ENCODE measurements around the gene CSF3. TPM values are rescaled to one million over a fixed set of nuclear protein-coding genes. Genes with fewer than 3 reads are reported as not detected.

Gene CSF3
- total RNA-seq, 1 donor from 2014 or later, result not detected

- no peak overlapping the region for H3K27ac Mint-ChIP-seq (ENCODE audit: unreplicated experiment)
- Histone ChIP-seq H3K27ac (ENCODE audit: low read depth, low read length) (no peak overlapping the region), H4K20me1 (ENCODE audit: insufficient read depth, low read length) (peaks cover 11% of the 10 kb centered on the region), H3K36me3 (ENCODE audit: insufficient read depth, low read length) (peaks cover 10% of the 10 kb centered on the region), H2AFZ (ENCODE audit: low read depth, low read length) (no peak overlapping the region), H3K9me3 (ENCODE audit: insufficient read depth, low read depth, low read length) (no peaks in the 10 kb centered on the region), H3K27me3 (ENCODE audit: insufficient read depth, low read length) (no peaks in the 10 kb centered on the region), H3K79me2 (ENCODE audit: insufficient read depth, low read length) (no peaks in the 10 kb centered on the region), H3K4me3 (ENCODE audit: insufficient read depth, low read depth, low read length) (no peak overlapping the region), H3K4me2 (ENCODE audit: low read length) (no peak overlapping the region), H3K4me1 (ENCODE audit: insufficient read depth, low read length) (peaks cover 15% of the 10 kb centered on the region), H3K9ac (ENCODE audit: low read length) (no peak overlapping the region)
- TF ChIP-seq EZH2 (IDR thresholded peaks at IDR 0.05; ENCODE audit: insufficient read depth, low read length) (no peak), CTCF (IDR thresholded peaks at IDR 0.05; ENCODE audit: insufficient read depth, low read depth, low read length) (peak; percentile 69)
- no peaks in the 10 kb centered on the region for H3K9me3 Mint-ChIP-seq (ENCODE audit: unreplicated experiment)
- H3K36me3 Mint-ChIP-seq (ENCODE audit: low read depth, unreplicated experiment), result peaks cover 11% of the 10 kb centered on the region
- DNase-seq (ENCODE audit: low read depth), result no peak
- H3K4me1 Mint-ChIP-seq (ENCODE audit: low read depth, unreplicated experiment), result no peaks in the 10 kb centered on the region
- H3K27me3 Mint-ChIP-seq (ENCODE audit: low read depth, unreplicated experiment), result no peaks in the 10 kb centered on the region
- peak; percentile 49 for FAIRE-seq
- no peak overlapping the region for H3K4me3 Mint-ChIP-seq (ENCODE audit: unreplicated experiment)
Observed at GRCh38 chr17:40035162-40035559, 19.9 kb downstream of the CSF3 start.

GRCh38 chr17:40038882-40039513, 23.8 kb downstream of the CSF3 start:
- Mint-ChIP-seq H3K27ac (ENCODE audit: unreplicated experiment) (peak overlapping the region; percentile 58), H3K36me3 (ENCODE audit: low read depth, unreplicated experiment) (peaks cover 4% of the 10 kb centered on the region), H3K4me1 (ENCODE audit: low read depth, unreplicated experiment) (no peaks in the 10 kb centered on the region), H3K9me3 (ENCODE audit: unreplicated experiment) (no peaks in the 10 kb centered on the region), H3K4me3 (ENCODE audit: unreplicated experiment) (no peak overlapping the region), H3K27me3 (ENCODE audit: low read depth, unreplicated experiment) (no peaks in the 10 kb centered on the region)
- Histone ChIP-seq H3K9ac (ENCODE audit: low read length) (peak overlapping the region; percentile 72), H2AFZ (ENCODE audit: low read depth, low read length) (peak overlapping the region; percentile 67), H3K36me3 (ENCODE audit: insufficient read depth, low read length) (peaks cover 3% of the 10 kb centered on the region), H4K20me1 (ENCODE audit: insufficient read depth, low read length) (peaks cover 5% of the 10 kb centered on the region), H3K4me3 (ENCODE audit: insufficient read depth, low read depth, low read length) (no peak overlapping the region), H3K4me2 (ENCODE audit: low read length) (peak overlapping the region; percentile 76), H3K4me1 (ENCODE audit: insufficient read depth, low read length) (peaks cover 15% of the 10 kb centered on the region), H3K9me3 (ENCODE audit: insufficient read depth, low read depth, low read length) (no peaks in the 10 kb centered on the region), H3K27ac (ENCODE audit: low read depth, low read length) (peak overlapping the region; percentile 54), H3K79me2 (ENCODE audit: insufficient read depth, low read length) (no peaks in the 10 kb centered on the region), H3K27me3 (ENCODE audit: insufficient read depth, low read length) (no peaks in the 10 kb centered on the region)
- FAIRE-seq (peak; percentile 43), DNase-seq (ENCODE audit: low read depth) (peak; percentile 68)
- no peak for TF ChIP-seq EZH2 (IDR thresholded peaks at IDR 0.05; ENCODE audit: insufficient read depth, low read length)
- TF ChIP-seq CTCF (IDR thresholded peaks at IDR 0.05; ENCODE audit: insufficient read depth, low read depth, low read length), result peak; percentile 81

- no peak overlapping the region for H3K9ac ChIP-seq (ENCODE audit: low read length)
- H2AFZ ChIP-seq (ENCODE audit: low read depth, low read length), result no peak overlapping the region
- H3K4me3 Mint-ChIP-seq (ENCODE audit: unreplicated experiment), result no peak overlapping the region
- H3K27me3 Mint-ChIP-seq (ENCODE audit: low read depth, unreplicated experiment), result no peaks in the 10 kb centered on the region
- H3K36me3 Mint-ChIP-seq (ENCODE audit: low read depth, unreplicated experiment), result peaks cover 4% of the 10 kb centered on the region
- FAIRE-seq (no peak), DNase-seq (ENCODE audit: low read depth) (no peak)
- no peaks in the 10 kb centered on the region for H3K27me3 ChIP-seq (ENCODE audit: insufficient read depth, low read length)
- no peak overlapping the region for H3K4me3 ChIP-seq (ENCODE audit: insufficient read depth, low read depth, low read length)
- no peaks in the 10 kb centered on the region for H3K9me3 ChIP-seq (ENCODE audit: insufficient read depth, low read depth, low read length)
- no peak for TF ChIP-seq CTCF (IDR thresholded peaks at IDR 0.05; ENCODE audit: insufficient read depth, low read depth, low read length)
- no peak for TF ChIP-seq EZH2 (IDR thresholded peaks at IDR 0.05; ENCODE audit: insufficient read depth, low read length)
- no peaks in the 10 kb centered on the region for H3K9me3 Mint-ChIP-seq (ENCODE audit: unreplicated experiment)
- H3K36me3 ChIP-seq (ENCODE audit: insufficient read depth, low read length), result peaks cover 3% of the 10 kb centered on the region
- H3K27ac Mint-ChIP-seq (ENCODE audit: unreplicated experiment), result no peak overlapping the region
- H3K4me1 Mint-ChIP-seq (ENCODE audit: low read depth, unreplicated experiment), result no peaks in the 10 kb centered on the region
- peaks cover under 1% of the 10 kb centered on the region for H4K20me1 ChIP-seq (ENCODE audit: insufficient read depth, low read length)
- H3K27ac ChIP-seq (ENCODE audit: low read depth, low read length), result no peak overlapping the region
- no peak overlapping the region for H3K4me2 ChIP-seq (ENCODE audit: low read length)
- H3K4me1 ChIP-seq (ENCODE audit: insufficient read depth, low read length), result peaks cover 11% of the 10 kb centered on the region
- H3K79me2 ChIP-seq (ENCODE audit: insufficient read depth, low read length), result no peaks in the 10 kb centered on the region
Observed at GRCh38 chr17:40041196-40041595, 26.0 kb downstream of the CSF3 start.

Measured in astrocyte (in vitro differentiated cells and primary cell).